BE2C (cell line): ENCODE data around the gene LGI2.
A peak's percentile ranks its signal among the peaks of the same experiment; 100 is the strongest.

ENCODE experiments used
- DNase-seq: peaks from one replicate; pipeline ENCODE4 v3.0.0-alpha.2; 2020
- H3K27me3 ChIP-seq: fragments of 250-450 bp; sonication (Bioruptor Pico); 2 replicates; pipeline ENCODE4 v1.5.1; 2020; ENCODE audit warnings: mild to moderate bottlenecking
- H3K36me3 ChIP-seq: fragments of 250-450 bp; sonication (Bioruptor Pico); 2 replicates; pipeline ENCODE4 v1.5.1; 2020; ENCODE audit warnings: mild to moderate bottlenecking
- H3K4me1 ChIP-seq: fragments of 250-450 bp; sonication (Bioruptor Pico); 2 replicates; pipeline ENCODE4 v1.5.1; 2020
- H3K4me3 ChIP-seq: 2 replicates; pipeline ENCODE4 v1.5.1; 2011; ENCODE audit warnings: low read depth, low read length
- H3K9me3 ChIP-seq: fragments of 250-450 bp; sonication (Bioruptor Pico); 2 replicates; pipeline ENCODE4 v1.5.1; 2020
- TF ChIP-seq, protein P1 (sequence below): IDR thresholded peaks from 2 replicates; pipeline ENCODE4 v1.5.1; 2012; ENCODE audit warnings: mild to moderate bottlenecking, low read depth, low read length

Gene LGI2

DNA sequence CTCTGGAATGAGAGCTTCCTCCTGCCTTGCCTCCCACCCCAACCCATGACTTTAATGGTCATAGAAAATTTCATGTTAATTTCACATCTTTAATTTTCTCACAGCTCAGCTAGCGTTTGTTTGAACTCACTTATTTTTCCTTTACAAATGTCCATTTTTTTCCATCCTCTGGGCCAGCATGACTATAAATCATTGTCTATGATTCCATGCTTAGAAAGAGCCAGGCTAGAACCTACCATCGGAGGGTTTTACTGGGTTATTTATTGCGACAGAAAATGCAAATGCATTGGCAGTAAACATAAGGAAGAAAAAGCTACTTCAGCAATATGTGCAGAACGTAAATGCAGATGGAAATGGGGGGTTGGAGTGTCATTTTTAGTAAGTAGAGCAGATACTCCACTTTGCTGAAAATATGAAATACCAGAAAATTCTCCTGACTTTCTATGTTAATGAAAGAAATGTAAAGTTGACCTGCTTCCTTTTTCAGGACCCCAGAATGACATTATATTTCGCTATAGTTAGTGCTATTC is 37.1 kb downstream of the LGI2 start:
- no peak for DNase-seq
- no peaks in the 10 kb centered on the region for H3K27me3 ChIP-seq
- no peaks in the 10 kb centered on the region for H3K9me3 ChIP-seq
- no peaks in the 10 kb centered on the region for H3K36me3 ChIP-seq
- H3K4me3 ChIP-seq, result no peak overlapping the region
- TF ChIP-seq, protein P1, sequence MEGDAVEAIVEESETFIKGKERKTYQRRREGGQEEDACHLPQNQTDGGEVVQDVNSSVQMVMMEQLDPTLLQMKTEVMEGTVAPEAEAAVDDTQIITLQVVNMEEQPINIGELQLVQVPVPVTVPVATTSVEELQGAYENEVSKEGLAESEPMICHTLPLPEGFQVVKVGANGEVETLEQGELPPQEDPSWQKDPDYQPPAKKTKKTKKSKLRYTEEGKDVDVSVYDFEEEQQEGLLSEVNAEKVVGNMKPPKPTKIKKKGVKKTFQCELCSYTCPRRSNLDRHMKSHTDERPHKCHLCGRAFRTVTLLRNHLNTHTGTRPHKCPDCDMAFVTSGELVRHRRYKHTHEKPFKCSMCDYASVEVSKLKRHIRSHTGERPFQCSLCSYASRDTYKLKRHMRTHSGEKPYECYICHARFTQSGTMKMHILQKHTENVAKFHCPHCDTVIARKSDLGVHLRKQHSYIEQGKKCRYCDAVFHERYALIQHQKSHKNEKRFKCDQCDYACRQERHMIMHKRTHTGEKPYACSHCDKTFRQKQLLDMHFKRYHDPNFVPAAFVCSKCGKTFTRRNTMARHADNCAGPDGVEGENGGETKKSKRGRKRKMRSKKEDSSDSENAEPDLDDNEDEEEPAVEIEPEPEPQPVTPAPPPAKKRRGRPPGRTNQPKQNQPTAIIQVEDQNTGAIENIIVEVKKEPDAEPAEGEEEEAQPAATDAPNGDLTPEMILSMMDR, result no peak
- no peaks in the 10 kb centered on the region for H3K4me1 ChIP-seq

DNA sequence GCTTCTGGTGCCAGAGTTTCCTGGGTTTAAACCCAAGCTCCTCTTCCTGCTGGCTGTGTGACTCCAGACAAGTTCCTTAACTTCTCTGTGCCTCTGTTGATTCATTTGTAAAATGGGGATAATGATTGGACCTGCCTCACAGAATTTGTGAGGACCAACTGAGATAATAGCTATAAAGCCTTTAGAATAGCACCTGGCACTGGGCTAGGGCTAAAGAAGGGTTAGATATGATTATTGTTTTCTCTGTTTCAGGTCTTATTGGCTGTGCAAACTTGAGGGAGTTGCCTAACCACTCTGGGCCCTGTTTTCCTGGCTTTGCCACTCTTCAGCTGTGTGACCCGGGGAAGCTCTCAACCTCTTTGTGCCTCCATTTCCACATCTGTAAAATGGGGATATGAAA is 37.8 kb downstream of the LGI2 start:
- Histone ChIP-seq H3K27me3 (no peaks in the 10 kb centered on the region), H3K36me3 (no peaks in the 10 kb centered on the region), H3K4me1 (no peaks in the 10 kb centered on the region), H3K4me3 (no peak overlapping the region), H3K9me3 (no peaks in the 10 kb centered on the region)
- TF ChIP-seq, protein P1, result no peak
- no peak for DNase-seq

DNA sequence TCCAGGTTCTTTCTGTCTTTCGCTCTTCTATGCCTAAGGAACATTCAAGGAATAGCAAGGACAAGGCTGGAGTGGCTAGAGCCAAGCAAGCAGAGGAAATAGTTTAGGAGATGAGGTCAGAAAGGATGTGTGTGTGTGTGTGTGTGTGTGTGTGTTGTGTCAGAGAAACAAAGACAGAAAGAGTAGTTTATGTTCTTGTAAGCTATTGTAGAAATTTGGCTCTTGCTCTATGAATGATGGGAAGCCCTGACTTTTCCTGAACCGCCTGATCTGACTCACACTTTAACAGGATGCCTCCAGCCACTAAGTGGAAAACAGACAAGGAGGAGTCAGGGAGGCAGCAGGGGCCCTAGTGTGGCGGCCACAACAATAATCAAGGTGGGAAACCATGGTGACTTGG is 39.7 kb downstream of the LGI2 start:
- H3K36me3 ChIP-seq, result no peaks in the 10 kb centered on the region
- no peaks in the 10 kb centered on the region for H3K9me3 ChIP-seq
- TF ChIP-seq, protein P1, result no peak
- no peak for DNase-seq
- H3K4me3 ChIP-seq, result no peak overlapping the region
- no peaks in the 10 kb centered on the region for H3K4me1 ChIP-seq
- no peaks in the 10 kb centered on the region for H3K27me3 ChIP-seq

DNA sequence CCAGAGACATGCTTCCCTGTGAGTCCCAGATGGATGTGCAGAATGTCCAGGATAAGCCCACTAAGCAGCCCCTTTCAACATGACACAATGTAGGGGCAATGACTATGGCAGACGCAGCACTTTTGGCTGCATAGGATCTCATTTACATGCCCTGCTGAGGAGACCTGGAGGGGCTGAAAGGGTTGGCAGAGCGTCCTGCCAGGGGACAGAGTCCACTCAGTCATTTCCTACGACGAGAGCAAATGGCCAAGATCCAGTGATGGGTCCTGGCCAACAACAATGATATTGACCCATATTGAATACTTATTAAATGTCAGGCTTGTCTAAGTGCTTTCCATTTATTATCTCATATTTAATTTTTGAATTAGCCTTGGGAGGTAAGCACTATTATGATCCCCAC is 41.4 kb downstream of the LGI2 start:
- DNase-seq, result no peak
- H3K36me3 ChIP-seq, result no peaks in the 10 kb centered on the region
- H3K9me3 ChIP-seq, result no peaks in the 10 kb centered on the region
- no peaks in the 10 kb centered on the region for H3K27me3 ChIP-seq
- H3K4me1 ChIP-seq, result no peaks in the 10 kb centered on the region
- TF ChIP-seq, protein P1, result no peak
- no peak overlapping the region for H3K4me3 ChIP-seq

DNA sequence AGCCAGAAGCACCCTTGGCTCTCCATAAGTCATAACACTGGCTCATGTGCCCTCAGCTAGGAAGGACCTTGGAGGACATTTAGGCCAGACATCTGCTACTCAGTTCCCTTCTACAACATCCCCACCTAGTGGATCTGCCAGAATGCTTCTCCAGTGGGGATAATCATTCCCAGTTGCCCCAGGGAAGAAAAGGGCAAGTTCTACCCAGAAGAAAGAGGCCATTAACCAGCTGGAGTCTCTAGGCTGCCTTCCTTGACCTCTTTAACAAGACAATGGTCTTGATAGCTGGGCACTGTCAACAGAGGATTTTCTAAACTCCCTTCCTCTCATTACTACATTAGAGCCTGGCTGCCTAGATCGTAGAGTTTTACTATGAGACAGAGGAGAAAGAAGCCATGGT is 42.0 kb downstream of the LGI2 start:
- no peak for DNase-seq
- H3K36me3 ChIP-seq, result no peaks in the 10 kb centered on the region
- no peaks in the 10 kb centered on the region for H3K4me1 ChIP-seq
- no peaks in the 10 kb centered on the region for H3K27me3 ChIP-seq
- TF ChIP-seq, protein P1, result peak; percentile 30
- H3K9me3 ChIP-seq, result no peaks in the 10 kb centered on the region
- no peak overlapping the region for H3K4me3 ChIP-seq

DNA sequence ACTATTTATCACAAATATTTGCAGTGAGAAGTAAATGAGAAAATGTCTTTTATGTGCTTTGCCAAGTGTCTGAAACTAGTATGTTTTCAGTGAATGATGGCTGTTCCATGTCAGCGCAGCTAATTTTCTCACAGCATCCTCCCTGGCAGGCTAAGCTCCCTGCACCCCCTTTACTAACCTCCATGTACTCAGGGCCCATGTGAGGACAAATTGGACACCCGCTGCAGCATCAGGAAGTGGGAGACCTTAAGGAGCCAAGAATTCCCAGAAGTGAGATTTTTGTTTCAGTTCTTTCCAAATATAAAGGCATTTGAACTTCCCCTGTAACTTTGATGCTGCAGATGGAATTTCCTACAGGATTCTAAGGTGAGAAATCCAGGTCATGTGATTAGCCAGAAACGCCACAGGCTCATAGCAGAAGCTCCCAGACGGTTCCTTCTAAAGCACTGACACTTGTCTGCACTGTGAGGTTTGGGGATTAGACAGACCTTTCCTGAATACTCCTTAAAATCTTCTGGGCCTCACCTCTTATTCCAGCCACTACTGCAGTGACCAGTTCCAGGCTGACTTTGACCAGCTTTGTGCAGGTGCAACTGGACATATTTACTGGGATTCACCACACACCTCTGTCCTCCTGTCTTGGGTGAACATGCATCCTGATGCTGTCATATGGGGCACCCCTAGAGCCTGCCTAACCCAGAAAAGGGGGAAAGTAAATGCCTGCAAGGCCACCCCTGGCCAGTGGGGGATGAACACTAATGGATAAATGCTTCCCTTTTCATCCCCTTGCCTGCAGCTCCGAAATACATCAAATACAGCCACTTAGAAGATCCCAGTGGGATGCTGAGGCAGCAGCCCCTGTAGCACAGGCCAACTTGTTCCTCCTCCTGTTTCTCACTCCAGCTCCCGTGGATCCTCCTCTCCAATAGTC is 45.9 kb downstream of the LGI2 start:
- Histone ChIP-seq H3K9me3 (no peaks in the 10 kb centered on the region), H3K4me3 (no peak overlapping the region), H3K27me3 (no peaks in the 10 kb centered on the region), H3K4me1 (no peaks in the 10 kb centered on the region), H3K36me3 (no peaks in the 10 kb centered on the region)
- no peak for DNase-seq
- TF ChIP-seq, protein P1, result no peak
